ENCODE results near the gene HACD2. TPM values are rescaled to one million over a fixed set of nuclear protein-coding genes. Genes with fewer than 3 reads are reported as not detected.

HACD2 gene
- polyA plus RNA-seq, 4 donors = 15.1 to 51.3 (median 22.7) TPM

DNA sequence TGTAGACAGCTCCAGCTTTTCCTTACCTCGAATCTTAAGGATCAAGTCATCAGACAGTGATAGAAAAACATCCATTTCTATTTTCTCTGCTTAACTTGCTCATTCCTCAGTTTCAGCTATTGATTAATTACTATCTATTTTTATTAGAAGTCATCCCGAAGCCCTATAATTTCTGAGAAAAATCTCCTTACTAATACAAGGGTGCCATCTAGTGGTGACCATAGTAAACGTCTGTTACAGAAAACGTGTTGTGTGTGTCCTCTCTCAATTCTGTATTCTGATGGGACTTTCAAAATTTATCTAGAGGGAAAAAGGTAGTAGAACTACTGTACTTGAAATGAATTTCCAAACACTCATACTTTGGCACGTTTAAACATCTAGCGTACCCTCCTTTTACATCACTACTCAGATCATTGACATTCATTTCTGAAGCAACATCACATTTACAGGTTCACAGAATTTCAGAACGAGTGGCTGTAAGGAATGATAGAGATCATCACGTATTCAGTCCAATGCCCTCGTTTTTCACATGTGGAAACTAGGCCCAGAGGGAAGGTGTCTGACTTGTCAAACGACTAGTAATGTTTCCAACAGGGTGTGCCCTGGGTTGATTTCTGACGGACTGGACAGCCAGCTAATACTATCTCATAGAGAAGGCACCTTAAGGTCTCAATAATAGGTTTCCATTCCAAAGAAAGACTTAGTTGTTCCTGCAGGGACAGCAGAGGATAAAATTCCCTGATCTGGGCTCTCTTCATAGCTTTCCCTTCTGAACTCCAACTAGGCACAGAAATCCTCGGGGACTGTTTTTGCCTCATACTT lies 25.6 kb downstream of the HACD2 start:
- Histone ChIP-seq H3K4me1 (ENCODE audit: control insufficient read depth in 3 of 3, insufficient read depth in 2 of 3, low read depth in 1 of 3, low read length in 2 of 3) (no peaks in the 10 kb centered on the region), H3K4me3 (ENCODE audit: low read depth in 1 of 3, low read length in 3 of 3) (no peak overlapping the region), H3K27me3 (ENCODE audit: control insufficient read depth in 3 of 3, insufficient read depth in 3 of 3, low read length in 3 of 3) (no peaks in the 10 kb centered on the region), H3K9me3 (ENCODE audit: control insufficient read depth in 2 of 2, insufficient read depth in 1 of 2, low read depth in 1 of 2, low read length in 1 of 2) (peaks cover 0 to 5% of the 10 kb centered on the region in 2 donors), H3K27ac (ENCODE audit: low read depth in 1 of 3, low read length in 2 of 3) (no peak overlapping the region), H3K36me3 (ENCODE audit: control insufficient read depth in 3 of 3, insufficient read depth in 2 of 3, low read depth in 1 of 3, low read length in 3 of 3) (peaks cover 0 to 10% (median 6%) of the 10 kb centered on the region in 3 donors)
- WGBS, 3 donors = 39 to 43% (median 39%) methylated on average over 12 of the region's 12 CpGs
- FAIRE-seq (peak; percentile 23), DNase-seq (peak; percentile 55 to 56)

DNA sequence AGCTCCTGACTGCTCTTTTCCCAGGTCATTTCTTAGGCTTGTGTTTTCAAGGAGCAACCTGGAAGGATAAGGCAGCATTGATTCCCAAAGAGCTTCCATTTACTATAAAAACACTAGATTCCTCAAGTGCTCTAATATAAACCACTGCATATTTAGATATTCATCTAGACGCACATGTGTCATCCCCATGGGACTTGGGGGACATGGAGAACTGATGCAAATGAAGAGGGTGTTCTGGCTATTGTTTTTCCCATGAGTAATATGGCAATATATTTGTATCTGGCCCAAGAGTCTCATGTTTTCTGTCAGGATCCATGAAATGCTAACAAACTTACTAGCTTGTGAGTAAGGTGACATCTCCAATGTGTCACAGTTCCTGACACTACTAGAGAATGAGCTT lies 31.3 kb downstream of the HACD2 start:
- peaks cover 0 to 11% of the 10 kb centered on the region in 2 donors for H3K9me3 ChIP-seq (ENCODE audit: control insufficient read depth in 2 of 2, insufficient read depth in 1 of 2, low read depth in 1 of 2, low read length in 1 of 2)
- H3K27ac ChIP-seq (ENCODE audit: low read depth in 1 of 3, low read length in 2 of 3) = no peak overlapping the region
- no peaks in the 10 kb centered on the region for H3K4me1 ChIP-seq (ENCODE audit: control insufficient read depth in 3 of 3, insufficient read depth in 2 of 3, low read depth in 1 of 3, low read length in 2 of 3)
- no peak overlapping the region for H3K4me3 ChIP-seq (ENCODE audit: low read depth in 1 of 3, low read length in 3 of 3)
- H3K36me3 ChIP-seq (ENCODE audit: control insufficient read depth in 3 of 3, insufficient read depth in 2 of 3, low read depth in 1 of 3, low read length in 3 of 3) = peaks cover 2 to 20% (median 8%) of the 10 kb centered on the region in 3 donors
- no peaks in the 10 kb centered on the region for H3K27me3 ChIP-seq (ENCODE audit: control insufficient read depth in 3 of 3, insufficient read depth in 3 of 3, low read length in 3 of 3)
- 85 to 97% (median 86%) methylated on average over 1 of the region's 1 CpG for WGBS, 3 donors
- FAIRE-seq (no peak), DNase-seq (no peak)

DNA sequence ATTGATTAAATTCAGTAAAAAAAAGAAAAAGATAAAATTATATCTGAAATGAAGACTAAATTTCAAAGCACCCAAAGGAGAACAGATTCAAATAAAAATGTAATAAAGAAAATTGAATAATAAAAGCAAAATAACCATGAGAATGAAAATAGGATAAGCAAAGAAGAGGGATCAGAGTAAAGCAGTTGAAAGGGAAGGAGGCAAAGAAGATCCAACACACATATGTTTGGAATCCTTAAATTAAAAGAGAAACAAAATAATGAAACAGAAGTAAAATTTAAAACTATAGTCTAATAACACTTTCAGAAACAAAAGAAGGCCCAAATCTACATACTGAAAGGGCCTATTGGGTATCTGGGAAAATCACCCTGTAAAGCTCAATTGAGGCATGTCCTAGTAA lies 32.1 kb downstream of the HACD2 start:
- H3K27me3 ChIP-seq (ENCODE audit: control insufficient read depth in 3 of 3, insufficient read depth in 3 of 3, low read length in 3 of 3) = no peaks in the 10 kb centered on the region
- no peak overlapping the region for H3K27ac ChIP-seq (ENCODE audit: low read depth in 1 of 3, low read length in 2 of 3)
- no peaks in the 10 kb centered on the region for H3K4me1 ChIP-seq (ENCODE audit: control insufficient read depth in 3 of 3, insufficient read depth in 2 of 3, low read depth in 1 of 3, low read length in 2 of 3)
- DNase-seq (no peak), FAIRE-seq (no peak)
- no peak overlapping the region for H3K4me3 ChIP-seq (ENCODE audit: low read depth in 1 of 3, low read length in 3 of 3)
- H3K36me3 ChIP-seq (ENCODE audit: control insufficient read depth in 3 of 3, insufficient read depth in 2 of 3, low read depth in 1 of 3, low read length in 3 of 3) = peaks cover 2 to 21% (median 10%) of the 10 kb centered on the region in 3 donors
- peaks cover 0 to 11% of the 10 kb centered on the region in 2 donors for H3K9me3 ChIP-seq (ENCODE audit: control insufficient read depth in 2 of 2, insufficient read depth in 1 of 2, low read depth in 1 of 2, low read length in 1 of 2)

DNA sequence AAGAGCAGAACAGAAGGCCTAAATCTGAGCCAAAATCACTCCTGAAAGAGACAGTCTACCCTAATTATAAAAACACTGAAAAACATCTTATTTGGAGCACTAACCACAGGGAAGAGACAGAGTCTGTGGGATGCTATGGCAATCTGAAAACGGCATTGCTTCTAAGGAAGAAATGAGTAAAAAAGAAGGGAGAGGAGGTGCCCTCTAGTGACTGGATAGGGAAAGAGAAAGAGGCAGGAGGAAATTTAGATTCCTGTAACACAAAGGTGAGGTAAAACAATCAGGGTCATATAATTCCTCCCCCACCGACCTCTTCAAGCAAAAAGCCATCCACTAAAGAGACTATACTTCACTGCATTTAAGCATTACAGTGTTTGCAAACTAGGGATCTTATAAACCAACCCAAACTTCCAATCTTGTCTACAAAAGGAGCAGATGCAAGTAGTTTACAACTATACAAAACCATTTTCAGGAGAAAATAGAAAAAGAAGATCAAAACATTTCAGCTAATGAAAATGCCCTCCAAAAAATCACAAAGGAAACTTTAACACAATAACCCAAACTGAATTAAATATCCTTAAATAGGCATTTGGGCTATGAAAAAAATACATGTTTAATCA lies 32.6 kb downstream of the HACD2 start:
- DNase-seq (no peak), FAIRE-seq (no peak)
- no peak overlapping the region for H3K4me3 ChIP-seq (ENCODE audit: low read depth in 1 of 3, low read length in 3 of 3)
- no peak overlapping the region for H3K27ac ChIP-seq (ENCODE audit: low read depth in 1 of 3, low read length in 2 of 3)
- peaks cover 0 to 11% of the 10 kb centered on the region in 2 donors for H3K9me3 ChIP-seq (ENCODE audit: control insufficient read depth in 2 of 2, insufficient read depth in 1 of 2, low read depth in 1 of 2, low read length in 1 of 2)
- no peaks in the 10 kb centered on the region for H3K27me3 ChIP-seq (ENCODE audit: control insufficient read depth in 3 of 3, insufficient read depth in 3 of 3, low read length in 3 of 3)
- WGBS, 3 donors = 20 to 39% (median 20%) methylated on average over 2 of the region's 2 CpGs
- H3K36me3 ChIP-seq (ENCODE audit: control insufficient read depth in 3 of 3, insufficient read depth in 2 of 3, low read depth in 1 of 3, low read length in 3 of 3) = peaks cover 2 to 21% (median 11%) of the 10 kb centered on the region in 3 donors
- no peaks in the 10 kb centered on the region for H3K4me1 ChIP-seq (ENCODE audit: control insufficient read depth in 3 of 3, insufficient read depth in 2 of 3, low read depth in 1 of 3, low read length in 2 of 3)

DNA sequence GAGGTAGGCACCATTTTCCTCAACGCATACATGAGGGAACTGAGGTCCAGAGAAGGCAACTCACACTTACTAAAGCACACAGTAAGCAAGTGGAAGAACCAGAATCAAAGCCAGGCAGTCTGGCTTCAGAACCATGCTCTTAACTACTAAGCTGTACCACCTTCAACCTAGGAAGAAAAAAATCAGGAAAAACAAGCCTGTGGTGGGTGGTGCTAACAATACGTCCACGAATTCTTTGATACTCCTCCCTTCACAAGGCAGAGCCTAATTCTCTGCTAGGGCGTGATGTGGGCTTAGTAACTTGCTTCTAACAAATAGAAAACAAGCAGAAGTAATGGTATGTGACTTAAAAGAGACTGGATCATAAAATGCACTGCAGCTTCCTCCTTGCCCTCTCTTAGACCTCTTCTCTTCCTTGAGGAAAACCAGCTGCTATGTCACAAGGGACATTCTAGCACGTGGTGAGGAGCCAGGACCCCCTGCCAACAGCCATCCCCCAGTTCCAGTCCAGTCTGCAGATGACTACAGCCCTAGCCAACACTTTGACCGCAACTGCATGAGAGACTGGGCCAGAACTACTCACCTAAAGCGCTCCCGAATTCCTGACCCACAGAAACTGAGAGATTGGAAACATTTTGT lies 36.9 kb downstream of the HACD2 start:
- Histone ChIP-seq H3K27ac (ENCODE audit: low read depth in 1 of 3, low read length in 2 of 3) (no peak overlapping the region), H3K4me3 (ENCODE audit: low read depth in 1 of 3, low read length in 3 of 3) (no peak overlapping the region), H3K27me3 (ENCODE audit: control insufficient read depth in 3 of 3, insufficient read depth in 3 of 3, low read length in 3 of 3) (no peaks in the 10 kb centered on the region), H3K36me3 (ENCODE audit: control insufficient read depth in 3 of 3, insufficient read depth in 2 of 3, low read depth in 1 of 3, low read length in 3 of 3) (peaks cover 0 to 15% (median 8%) of the 10 kb centered on the region in 3 donors), H3K9me3 (ENCODE audit: control insufficient read depth in 2 of 2, insufficient read depth in 1 of 2, low read depth in 1 of 2, low read length in 1 of 2) (no peaks in the 10 kb centered on the region), H3K4me1 (ENCODE audit: control insufficient read depth in 3 of 3, insufficient read depth in 2 of 3, low read depth in 1 of 3, low read length in 2 of 3) (no peaks in the 10 kb centered on the region)
- 77 to 96% (median 90%) methylated on average over 8 of the region's 8 CpGs for WGBS, 3 donors
- DNase-seq = no peak
- no peak for FAIRE-seq

DNA sequence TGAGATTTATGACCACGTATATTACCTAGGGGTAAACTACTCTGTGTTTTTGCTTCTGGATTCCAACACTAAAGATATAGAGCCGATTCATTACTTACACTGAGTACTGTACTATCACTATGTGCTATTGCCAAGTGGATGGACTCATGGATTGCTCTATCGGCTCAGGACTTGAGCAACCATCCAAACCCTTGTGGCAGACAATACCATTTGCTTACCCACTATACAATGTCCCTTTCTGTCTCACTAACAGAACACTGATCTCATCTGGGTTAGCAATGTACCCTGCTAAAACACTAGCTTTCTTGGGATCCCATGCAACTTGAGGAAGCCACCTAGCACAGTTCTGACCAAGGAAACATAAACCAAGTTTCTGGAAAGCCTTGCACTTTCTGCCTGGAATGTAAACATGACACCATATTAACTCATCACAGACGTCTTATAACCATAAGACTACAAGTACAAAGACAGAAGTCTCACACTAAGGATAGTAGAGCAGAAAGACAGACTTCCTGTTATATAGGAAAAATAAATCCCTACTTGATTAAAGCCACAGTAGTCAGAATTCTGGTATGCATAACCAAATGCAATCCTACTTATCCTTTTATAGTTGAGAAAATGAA lies 38.6 kb downstream of the HACD2 start:
- 69 to 85% (median 81%) methylated on average over 4 of the region's 4 CpGs for WGBS, 3 donors
- Histone ChIP-seq H3K36me3 (ENCODE audit: control insufficient read depth in 3 of 3, insufficient read depth in 2 of 3, low read depth in 1 of 3, low read length in 3 of 3) (peaks cover 0 to 15% (median 9%) of the 10 kb centered on the region in 3 donors), H3K9me3 (ENCODE audit: control insufficient read depth in 2 of 2, insufficient read depth in 1 of 2, low read depth in 1 of 2, low read length in 1 of 2) (no peaks in the 10 kb centered on the region), H3K4me1 (ENCODE audit: control insufficient read depth in 3 of 3, insufficient read depth in 2 of 3, low read depth in 1 of 3, low read length in 2 of 3) (no peaks in the 10 kb centered on the region), H3K4me3 (ENCODE audit: low read depth in 1 of 3, low read length in 3 of 3) (no peak overlapping the region), H3K27ac (ENCODE audit: low read depth in 1 of 3, low read length in 2 of 3) (no peak overlapping the region), H3K27me3 (ENCODE audit: control insufficient read depth in 3 of 3, insufficient read depth in 3 of 3, low read length in 3 of 3) (no peaks in the 10 kb centered on the region)
- no peak for FAIRE-seq
- no peak for DNase-seq

DNA sequence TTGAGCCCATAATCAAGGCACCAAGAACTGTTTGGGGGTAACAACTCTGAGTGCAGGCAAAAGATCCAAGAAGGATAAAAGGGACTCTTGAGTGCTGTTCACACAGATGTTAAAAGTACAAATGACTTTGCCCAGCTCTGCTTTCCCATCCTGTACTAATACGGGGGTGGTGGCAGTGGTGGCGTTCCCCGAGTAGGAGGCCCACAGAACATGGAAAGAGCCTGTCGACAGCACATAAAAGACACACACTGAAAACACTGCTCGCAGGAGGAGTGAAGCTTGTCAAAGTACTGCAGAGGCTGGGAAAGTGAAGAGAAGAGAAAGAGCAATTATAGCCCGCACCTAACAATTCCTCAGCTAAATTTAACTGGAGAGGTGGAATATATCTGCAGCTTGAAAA lies 40.9 kb downstream of the HACD2 start:
- DNase-seq (no peak), FAIRE-seq (no peak)
- H3K4me1 ChIP-seq (ENCODE audit: control insufficient read depth in 3 of 3, insufficient read depth in 2 of 3, low read depth in 1 of 3, low read length in 2 of 3) = no peaks in the 10 kb centered on the region
- no peak overlapping the region for H3K4me3 ChIP-seq (ENCODE audit: low read depth in 1 of 3, low read length in 3 of 3)
- no peaks in the 10 kb centered on the region for H3K27me3 ChIP-seq (ENCODE audit: control insufficient read depth in 3 of 3, insufficient read depth in 3 of 3, low read length in 3 of 3)
- H3K36me3 ChIP-seq (ENCODE audit: control insufficient read depth in 3 of 3, insufficient read depth in 2 of 3, low read depth in 1 of 3, low read length in 3 of 3) = peaks cover 0 to 7% (median 4%) of the 10 kb centered on the region in 3 donors
- WGBS, 3 donors = 94 to 97% (median 96%) methylated on average over 6 of the region's 6 CpGs
- no peaks in the 10 kb centered on the region for H3K9me3 ChIP-seq (ENCODE audit: control insufficient read depth in 2 of 2, insufficient read depth in 1 of 2, low read depth in 1 of 2, low read length in 1 of 2)
- no peak overlapping the region for H3K27ac ChIP-seq (ENCODE audit: low read depth in 1 of 3, low read length in 2 of 3)

DNA sequence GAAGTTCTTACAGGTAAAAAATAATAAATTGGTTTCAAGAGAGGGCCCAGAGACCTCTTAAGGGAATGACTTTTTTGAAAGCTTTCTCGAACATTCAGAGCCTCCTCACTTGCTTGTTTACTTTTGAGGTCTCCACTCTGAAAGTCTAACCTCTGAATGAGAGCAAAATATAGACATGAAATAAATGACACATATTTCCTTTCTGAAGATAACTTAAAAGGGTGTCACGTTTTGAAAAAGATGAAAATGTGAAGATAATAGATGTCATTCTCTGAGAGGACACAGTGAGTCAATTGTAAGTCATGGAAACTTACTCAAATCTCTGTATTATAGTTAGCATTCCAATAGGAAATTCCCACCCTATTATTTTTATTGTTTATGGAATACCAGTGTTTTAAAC lies 44.6 kb downstream of the HACD2 start:
- FAIRE-seq (no peak), DNase-seq (no peak)
- H3K27me3 ChIP-seq (ENCODE audit: control insufficient read depth in 3 of 3, insufficient read depth in 3 of 3, low read length in 3 of 3) = no peaks in the 10 kb centered on the region
- H3K27ac ChIP-seq (ENCODE audit: low read depth in 1 of 3, low read length in 2 of 3) = no peak overlapping the region
- peaks cover 0 to 6% (median 2%) of the 10 kb centered on the region in 3 donors for H3K36me3 ChIP-seq (ENCODE audit: control insufficient read depth in 3 of 3, insufficient read depth in 2 of 3, low read depth in 1 of 3, low read length in 3 of 3)
- WGBS, 3 donors = 51 to 73% (median 58%) methylated on average over 2 of the region's 2 CpGs
- no peak overlapping the region for H3K4me3 ChIP-seq (ENCODE audit: low read depth in 1 of 3, low read length in 3 of 3)
- no peaks in the 10 kb centered on the region for H3K4me1 ChIP-seq (ENCODE audit: control insufficient read depth in 3 of 3, insufficient read depth in 2 of 3, low read depth in 1 of 3, low read length in 2 of 3)
- no peaks in the 10 kb centered on the region for H3K9me3 ChIP-seq (ENCODE audit: control insufficient read depth in 2 of 2, insufficient read depth in 1 of 2, low read depth in 1 of 2, low read length in 1 of 2)

Data from small intestine (tissue), 7 donors.